ENCODE results near the gene ZNF738.

ZNF738 gene

DNA sequence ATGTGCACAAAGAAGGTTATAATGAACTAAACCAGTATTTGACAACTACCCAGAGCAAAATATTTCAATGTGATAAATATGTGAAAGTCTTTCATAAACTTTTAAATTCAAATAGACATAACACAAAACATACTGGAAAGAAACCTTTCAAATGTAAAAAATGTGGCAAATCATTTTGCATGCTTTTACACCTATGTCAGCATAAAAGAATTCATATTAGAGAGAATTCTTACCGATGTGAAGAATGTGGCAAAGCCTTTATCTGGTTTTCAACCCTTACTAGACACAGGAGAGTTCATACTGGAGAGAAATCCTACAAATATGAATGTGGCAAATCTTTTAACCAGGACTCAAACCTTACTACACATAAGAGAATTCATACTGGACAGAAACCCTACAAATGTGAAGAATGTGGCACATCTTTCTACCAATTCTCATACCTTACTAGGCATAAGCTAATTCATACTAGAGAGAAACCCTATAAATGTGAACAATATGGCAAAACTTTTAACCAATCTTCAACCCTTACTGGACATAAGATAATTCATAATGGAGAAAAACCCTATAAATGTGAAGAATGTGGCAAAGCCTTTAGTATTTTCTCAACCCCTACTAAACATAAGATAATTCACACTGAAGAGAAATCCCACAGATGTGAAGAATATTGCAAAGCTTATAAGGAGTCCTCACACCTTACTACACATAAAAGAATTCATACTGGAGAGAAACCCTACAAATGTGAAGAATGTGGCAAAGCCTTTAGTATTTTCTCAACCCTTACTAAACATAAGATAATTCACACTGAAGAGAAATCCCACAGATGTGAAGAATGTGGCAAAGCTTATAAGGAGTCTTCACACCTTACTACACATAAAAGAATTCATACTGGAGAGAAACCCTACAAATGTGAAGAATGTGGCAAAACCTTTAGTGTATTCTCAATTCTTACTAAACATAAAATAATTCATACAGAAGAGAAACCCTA, 64.5 kb downstream of the ZNF738 start:
- no peak for DNase-seq
